Measurements from ENCODE around the gene TBX15.
"Not testable (repeated sequence)": the region's sequence is repeated elsewhere in the genome, so short reads cannot be mapped to it uniquely, and the experiment has no call there.

TBX15 gene

DNA sequence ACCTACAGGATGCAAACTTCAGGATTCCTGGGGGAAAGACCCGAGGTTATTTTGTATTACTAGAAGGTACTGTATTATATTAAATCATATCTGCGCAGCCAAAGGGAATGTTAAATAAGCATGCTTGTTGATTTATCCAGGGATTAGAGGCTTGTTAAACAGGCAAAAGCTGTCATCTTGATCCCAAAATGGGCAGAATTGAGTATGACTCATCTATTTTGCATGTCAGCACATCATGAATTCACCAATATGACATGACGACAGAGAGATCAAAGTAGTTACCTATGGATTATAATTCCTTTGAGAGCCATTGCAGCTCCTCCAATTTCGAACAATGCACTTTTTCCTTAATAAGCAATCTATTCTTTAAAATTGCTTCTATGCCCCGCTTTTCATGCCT lies 66.1 kb downstream of the TBX15 start:
- DNase-seq, result no peak

DNA sequence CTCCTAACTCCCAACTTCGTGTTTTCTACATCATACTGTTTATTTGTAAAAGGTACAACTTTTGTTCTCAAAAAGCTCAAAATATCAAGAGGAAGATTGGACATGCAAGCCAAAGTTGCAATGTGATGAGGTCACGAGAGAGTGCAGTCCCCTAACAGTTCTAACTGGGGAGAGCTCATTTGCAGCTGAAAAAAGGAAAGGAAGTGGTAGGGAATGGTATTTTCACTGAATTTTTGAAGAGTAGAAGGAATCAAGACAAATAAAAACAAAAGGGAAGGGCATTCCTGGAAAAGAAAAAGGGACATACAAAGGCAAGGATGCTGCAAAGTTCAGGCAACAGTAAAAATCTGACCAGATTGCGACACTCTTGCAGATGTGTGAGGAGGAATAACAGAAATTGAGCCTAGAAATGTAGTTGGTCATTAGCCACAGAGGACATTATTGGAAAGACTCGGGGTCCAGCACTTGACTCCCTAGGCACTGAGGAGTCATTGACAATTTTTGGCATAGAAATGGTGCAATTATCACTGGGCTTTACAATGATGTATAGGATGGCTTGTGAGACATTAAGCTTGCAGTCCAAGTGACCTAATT lies 67.9 kb downstream of the TBX15 start:
- DNase-seq, result no peak

DNA sequence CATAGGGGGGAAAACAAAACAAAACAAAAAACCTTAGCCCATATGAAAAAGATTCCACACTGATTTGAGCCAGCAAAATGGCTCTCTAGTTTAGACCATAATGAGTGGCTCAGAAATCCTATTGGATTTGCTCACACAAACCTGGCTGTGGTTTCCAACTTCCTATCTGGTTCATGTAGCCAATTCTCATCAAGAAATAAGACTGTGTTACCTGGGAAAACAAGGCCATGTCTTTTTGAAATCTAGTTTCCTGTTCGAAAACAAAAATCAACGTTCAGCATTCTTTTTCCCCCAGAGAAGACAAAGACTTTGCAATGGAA lies 69.2 kb downstream of the TBX15 start:
- DNase-seq, result no peak

DNA sequence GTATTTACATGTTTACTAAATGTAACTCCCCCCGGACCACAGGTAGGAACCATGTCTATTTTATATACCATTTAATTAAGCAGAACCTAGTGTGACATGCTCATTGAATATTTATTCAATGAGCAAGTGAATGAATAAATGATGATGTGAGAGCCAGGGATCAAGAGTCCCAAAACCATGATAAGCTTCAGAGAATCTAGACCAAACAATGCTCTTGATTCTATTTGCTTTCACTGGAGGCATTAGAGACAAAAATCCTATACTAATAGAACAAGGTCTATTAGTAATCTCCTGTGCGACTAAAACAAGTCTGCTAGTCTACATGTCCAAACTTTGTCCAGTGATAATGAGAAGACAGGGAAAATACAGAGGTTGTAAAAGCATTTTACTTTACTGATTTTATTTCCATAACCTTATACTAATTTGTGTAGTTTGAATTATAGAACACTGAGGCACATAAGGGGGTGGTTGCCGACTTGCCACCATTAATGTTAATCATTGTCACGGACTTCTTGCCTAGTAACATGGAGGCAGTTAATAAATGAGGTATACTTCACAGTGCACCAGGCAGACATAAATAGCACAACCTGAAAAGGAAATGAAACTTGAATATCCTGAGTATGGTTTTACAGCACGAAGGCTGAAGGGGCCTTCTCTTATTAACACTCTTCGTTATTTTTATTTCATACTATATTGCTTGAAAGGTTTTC lies 69.8 kb downstream of the TBX15 start:
- no peak for DNase-seq

DNA sequence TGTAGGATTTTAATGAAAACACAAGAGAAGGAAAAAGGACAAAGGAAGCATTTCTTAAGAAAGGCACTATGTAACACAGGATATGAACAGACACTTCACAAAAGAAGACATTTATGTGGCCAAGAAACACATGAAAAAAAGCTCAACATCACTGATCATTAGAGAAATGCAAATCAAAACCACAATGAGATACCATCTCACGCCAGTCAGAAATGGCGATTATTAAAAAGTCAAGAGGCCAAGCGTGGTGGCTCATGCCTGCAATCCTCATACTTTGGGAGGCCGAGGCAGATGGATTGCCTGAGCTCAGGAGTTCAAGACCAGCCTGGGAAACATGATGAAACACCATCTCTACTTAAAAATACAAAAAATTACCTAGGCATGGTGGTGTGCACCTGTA lies 71.8 kb downstream of the TBX15 start:
- not testable (repeated sequence) for DNase-seq

DNA sequence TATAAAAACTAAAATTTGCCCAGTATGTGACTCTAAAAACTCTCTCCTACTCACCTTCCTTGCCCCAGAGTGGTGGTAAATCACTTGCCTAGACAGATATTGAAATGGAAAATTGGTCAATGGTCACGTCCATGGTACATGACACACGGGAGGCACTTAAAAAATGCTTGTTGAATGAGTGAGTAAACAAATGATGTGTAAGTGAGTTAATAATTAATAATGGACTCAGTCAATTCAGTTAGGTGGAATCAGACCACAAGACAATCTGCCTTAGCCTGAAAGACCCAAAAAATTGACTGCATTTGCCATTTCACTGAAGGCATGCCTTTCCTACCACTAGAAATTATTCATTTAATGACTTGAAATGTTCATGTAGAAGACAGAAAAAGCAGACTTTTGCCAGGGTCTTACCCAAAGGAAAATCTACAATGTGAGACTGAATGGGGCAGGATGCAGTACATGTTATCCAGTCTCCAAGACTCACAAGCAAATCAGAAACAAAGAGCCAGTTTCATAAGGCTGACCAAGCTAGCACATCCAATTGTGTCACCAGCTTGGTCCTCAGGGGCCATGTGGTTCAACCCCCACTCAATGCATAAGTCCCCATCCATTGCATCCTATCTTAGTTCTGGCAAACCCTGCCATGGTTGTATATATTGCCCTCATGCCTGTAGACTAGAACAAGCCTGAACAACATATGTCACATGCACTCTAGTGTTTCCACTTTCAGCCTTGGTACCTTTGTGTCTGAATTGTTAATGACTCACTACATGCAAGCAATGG lies 73.6 kb downstream of the TBX15 start:
- DNase-seq, result no peak

DNA sequence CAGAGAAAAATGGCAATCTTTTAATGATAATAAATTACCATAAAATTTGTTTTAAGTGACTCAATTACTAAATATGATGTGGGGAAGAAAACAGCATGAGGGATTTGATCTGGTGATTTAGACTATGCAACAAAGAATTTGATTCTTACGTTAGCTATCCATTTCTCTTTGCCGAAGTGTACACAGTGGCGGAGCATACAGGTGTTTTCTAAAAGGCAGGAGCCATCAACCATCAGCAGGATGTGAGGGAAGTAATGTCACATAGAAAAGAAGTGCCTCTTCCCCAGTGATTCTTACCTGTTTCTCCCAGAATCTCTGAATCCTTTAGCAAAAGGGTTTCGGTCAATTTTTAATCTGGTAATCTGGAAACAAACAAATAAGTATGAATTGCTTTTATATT lies 74.3 kb downstream of the TBX15 start:
- no peak for DNase-seq

DNA sequence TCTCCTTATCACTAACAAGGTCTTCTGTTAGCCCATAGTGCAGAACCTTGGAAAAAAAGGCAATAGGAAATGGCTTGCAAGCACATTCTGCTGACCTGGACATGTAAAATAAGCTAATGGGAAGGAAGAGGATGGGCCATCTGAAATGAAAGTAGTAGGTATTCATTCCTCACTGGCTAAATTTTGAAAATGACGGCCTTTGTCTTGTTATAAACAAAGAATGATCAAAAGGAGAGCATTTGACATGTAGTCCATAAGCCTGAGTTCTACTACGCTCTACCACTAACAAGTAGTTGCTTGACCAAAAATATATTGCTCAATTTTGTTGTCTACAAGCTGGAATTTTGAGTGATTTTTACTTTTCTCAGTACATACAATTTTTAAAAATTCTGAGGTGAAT lies 75.6 kb downstream of the TBX15 start:
- DNase-seq, result no peak

DNA sequence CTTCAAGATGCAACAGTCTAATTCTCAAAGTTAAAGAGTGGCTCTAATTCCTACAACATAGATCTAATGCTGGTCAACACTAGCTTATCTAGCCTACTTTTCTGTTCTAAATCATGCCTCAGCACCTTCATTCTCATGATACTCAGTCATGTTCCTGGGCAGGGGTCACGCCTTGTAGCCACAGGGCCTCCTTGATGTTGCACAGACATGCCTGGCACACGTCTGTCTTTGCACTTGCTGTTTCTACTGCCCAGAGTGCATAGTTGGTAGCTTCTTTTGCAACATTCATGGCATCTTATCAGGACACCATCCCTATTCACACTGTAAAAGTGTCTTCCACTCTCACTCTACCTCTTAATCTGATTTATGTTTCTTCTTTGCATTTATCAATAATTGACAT lies 76.6 kb downstream of the TBX15 start:
- DNase-seq, result no peak

DNA sequence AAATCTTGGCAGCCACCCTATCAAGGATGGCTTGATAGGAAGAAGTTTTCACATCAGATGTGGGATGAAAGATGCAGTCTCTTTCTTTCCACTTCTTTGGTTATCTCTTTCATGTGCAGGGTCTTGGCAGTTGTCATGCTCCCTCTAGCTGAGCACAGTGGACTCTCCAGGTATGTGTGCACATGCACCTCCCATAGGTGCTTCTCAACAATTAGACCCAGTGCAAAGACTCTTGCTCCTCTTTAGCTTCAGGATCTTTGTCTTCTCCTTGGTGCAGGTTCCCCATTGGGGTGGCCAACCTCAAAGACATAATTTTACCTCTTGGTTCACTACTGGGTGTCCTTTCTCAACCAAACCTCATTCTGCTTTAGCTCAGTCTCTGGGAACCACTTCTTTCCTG lies 80.7 kb downstream of the TBX15 start:
- DNase-seq, result no peak

DNA sequence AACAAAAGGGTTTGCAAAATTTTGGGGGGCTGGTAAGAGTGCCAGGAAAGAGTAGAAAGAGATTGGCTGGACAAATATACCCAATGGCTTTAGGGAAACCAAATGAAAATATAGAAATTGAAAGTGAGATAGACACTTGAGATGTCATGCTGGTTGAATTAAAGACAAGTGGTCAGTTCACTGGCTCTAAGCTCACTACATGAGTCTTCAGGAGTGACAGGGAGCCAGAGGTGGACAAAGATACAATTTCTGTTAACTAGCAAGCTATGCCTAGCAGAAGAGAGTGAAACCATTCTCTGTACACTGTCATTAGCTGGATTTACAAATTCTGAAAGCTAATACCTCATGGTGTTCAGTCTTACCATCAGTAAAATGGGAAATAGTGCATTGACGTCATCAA lies 82.5 kb downstream of the TBX15 start:
- DNase-seq, result no peak

DNA sequence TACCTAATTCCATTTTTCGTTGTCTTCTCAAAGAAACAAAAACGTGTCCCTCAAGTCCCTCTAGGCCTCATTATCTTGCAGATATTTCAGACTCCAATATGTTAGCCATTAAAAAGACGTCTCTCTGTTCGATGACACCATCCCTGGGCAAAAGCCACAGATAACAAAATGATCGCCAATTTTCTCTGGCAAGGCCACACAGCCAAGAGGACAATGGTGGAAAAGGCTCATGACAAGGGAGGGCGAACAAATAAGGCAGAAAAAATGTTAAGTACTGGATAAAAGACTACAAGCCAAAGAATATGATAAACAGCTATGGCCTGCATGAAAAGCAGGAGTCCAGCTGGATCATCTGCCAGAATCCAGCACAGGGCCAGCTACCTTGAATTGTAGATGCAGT lies 82.9 kb downstream of the TBX15 start:
- DNase-seq, result no peak

DNA sequence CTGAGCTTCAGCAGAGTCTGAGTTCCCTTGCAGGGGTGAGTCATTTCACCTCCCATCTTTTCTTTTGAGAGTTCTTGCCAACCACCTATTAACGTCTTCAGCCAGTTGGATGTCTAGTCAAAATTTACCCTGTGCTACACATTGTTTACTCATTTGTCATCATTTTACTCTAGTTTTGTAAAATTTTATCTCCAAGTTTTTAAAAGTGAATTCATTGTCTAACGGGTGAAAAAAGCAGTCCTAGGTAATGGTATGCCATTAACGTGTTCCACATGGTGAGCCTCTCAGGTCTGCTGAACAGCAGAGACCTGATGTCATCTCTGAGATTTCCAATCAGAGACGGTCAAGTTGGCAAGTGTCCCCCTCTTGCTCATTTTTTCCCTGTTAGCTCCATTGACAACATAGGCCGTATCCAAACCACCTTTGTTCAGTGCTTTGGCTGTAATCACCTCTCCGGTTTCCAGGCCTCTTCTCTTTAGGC lies 85.4 kb downstream of the TBX15 start:
- no peak for DNase-seq

DNA sequence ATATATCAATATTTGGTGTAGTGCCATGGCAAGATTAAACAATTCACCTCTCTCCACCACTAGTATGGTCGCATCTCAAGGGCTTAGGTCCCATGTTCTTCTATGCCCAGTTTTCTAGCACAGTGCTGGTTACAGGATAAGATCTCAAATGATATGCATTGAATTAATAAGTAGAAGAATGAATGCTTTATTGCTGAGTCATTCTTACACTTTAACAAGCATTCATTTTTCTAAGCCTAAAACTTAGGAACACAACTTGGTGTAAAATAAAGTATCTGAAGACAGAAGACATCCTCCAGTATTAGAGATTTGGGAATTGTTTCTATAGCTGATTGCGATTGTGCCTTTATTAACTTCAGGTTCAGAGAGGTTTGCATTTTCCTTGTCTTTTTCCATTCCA lies 85.8 kb downstream of the TBX15 start:
- no peak for DNase-seq

DNA sequence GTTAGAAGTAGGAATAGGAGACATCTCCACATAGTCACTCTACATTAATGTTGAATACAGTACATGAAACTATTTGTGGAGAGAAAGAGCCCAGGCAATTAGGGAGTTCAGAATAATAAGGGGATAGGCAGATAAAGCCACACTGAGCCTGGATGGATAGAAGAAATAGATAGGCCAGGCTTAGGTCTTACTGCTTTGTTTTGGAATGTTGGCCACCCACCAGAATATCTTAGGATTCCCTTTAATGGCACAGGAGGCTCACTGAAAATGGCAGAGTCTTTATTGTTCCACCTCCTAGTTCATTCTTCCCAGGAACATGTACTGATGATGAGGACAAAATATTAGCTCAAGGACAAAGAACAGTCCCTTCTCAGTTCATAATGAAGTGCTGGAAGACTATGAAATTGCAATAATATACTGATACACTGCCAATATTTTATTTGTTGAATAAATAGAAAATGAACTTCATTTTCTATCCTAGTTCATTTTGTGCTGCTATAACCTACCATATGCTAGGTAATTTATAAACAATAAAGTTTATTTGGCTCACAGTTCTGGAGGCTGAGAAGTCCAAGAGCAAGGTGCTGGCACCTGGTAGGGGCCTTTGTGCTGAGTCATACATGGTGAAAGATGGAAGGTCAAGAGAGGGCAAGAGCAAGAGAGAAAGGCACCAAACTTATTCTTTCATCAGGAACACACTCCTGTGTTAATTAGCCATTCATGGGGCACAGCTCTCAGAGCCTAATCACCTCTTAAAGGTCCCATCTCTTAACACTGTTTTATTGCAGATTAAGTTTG lies 87.3 kb downstream of the TBX15 start:
- no peak for DNase-seq

DNA sequence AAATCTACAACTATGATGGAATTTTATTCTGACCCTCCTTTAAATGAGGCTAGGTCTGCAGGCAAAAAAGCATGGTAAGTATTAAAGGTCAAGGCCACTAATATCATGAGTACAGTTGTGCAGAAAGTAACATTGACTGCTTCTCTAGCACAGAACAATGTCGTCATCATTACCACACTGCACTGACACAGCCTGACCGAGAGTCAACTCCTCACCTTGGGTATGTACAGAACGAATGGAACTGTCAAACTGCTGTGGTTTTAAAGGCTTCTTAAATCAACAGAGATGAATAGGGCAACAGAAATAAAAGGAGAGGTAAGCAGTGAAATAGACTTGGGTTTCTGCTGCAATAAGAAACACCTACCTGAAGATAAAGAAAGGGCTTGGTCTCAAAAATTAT lies 88.8 kb downstream of the TBX15 start:
- no peak for DNase-seq

DNA sequence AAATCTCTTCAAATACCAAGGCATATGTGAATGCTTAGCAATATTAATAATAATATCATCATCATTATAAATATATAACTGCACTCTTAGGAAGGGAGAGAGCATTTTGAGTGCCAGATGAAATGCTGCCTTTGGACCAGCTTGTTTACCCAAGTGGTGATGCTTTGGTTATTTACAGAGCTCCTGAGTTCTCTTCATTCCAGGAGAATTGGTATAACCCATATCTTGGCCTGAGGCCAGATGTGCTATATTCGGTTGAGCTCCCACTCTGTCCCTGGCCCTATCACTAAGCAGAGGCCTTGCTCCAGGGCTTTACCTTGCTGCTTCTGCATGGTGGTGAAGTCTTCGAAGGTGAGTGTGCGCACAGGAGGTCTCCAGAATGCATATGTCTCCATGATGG lies 89.4 kb downstream of the TBX15 start:
- no peak for DNase-seq

DNA sequence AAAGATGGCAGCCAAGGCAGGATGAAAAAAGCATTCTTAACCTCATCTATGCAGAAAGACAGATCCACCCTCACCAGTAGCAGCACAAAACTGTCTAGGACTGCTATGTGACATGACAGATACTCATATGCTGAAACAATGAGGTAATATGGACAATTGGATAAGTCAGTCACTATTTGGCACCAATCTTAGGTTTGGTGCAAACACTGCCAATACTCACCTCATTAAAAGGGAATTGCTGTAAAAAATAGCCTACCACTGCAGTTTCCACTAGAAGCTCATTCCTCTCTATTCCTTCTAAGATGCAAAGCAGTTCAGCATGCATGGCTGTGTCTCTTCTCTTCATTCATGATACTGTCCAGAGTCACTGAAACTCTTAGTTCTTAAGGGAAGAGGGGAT lies 91.7 kb downstream of the TBX15 start:
- no peak for DNase-seq

DNA sequence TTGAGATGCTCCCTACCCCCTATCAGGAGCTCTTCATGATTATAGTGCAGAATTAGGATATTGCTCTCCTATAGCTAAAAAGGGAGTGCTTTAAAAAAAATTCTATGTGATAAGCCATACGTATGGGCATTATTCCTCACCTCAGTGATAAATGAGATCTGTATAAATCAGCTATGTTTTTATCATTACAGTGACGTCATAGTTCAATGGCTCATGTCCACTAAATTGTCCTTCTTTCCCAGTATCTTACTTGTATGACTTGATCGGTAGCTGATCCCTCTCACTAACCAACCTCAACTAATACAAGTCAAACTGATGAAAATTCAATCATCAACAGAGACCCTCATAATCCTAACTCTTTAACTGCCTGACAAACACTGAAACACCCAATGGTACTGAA lies 93.3 kb downstream of the TBX15 start:
- DNase-seq, result no peak

DNA sequence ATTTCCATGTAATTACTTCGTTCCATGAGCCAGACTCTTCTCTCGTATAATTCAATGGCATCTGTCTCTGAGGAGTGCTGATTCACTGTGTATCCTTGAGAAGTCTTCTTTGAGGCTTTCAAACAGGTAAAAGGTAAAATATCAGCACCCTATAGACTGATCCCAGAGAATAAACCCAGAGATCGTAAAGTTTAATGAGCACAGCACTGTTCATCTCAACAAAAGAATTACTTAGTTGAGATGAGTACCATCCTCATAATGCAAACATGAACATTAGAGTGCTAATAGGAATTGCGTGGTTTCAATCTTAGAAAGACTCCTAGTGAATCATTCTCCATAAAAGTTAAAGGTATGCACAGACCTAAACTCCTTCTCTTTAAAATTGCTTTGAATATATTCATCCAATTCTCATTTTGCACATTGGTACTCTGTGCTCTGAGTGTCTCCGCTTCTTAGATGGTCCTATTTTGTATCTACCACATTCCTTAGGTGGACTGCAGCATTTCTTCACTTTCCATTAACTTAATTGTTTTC lies 97.2 kb downstream of the TBX15 start:
- no peak for DNase-seq

DNA sequence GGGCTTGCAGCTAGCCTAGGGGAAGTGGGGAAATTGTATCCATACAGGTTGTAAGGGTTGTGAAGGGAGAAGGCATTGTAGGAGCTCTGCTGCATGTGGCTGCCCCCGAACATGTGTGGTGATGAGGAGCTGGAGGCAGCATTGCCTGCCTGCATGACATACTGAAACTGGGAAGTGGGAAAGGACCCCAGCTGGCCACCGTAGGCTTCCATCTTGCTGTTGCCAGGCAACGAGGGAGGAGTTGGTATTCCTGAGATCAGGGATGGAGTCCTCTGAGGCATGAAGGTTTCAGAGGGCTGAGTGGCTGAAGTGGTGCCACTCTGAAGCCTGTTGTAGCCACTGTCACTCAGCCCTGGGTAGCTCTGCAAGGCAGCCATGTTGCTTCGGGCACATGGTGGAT lies 103.2 kb downstream of the TBX15 start:
- no peak for DNase-seq

DNA sequence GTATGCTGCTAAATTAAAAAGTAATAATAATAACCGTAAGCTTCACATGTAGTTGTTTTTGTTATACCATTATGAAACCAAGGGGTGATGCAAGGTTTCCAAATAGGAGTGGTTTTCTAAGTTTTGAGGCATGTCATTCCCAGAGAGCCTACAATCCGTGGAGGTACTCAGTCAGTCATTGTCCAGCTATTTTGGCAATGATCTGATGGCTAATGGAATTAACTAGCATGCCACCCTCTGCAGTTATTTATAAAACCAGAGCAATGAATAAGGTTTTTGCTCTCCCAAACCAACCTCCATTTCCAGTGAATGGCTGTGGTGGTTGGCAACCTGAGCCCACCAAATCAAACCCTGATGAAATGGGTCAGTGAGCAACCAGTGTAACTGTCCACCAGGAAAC lies 106.4 kb downstream of the TBX15 start:
- no peak for DNase-seq

DNA sequence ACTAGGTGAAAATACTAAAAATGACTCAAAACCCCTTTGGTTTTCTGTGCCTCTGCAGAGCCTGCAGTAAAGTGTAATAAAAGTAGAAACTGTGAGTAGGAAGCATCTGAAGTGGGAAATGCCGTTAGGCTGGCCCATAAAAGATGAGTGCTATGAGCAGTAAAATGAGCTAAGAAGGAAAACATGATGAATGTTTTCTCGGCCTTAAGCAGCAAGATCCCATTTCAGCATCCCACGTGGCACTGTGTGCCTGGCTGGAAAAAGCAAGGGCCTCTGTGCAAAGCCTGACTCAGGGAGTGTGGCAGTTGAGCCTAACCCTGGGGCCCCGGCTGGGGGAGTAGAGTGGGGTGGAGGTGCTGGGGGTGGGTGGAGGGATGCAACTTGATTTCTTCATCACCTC lies 109.5 kb downstream of the TBX15 start:
- no peak for DNase-seq
